ENCODE data around the gene RIMS3.

DNA sequence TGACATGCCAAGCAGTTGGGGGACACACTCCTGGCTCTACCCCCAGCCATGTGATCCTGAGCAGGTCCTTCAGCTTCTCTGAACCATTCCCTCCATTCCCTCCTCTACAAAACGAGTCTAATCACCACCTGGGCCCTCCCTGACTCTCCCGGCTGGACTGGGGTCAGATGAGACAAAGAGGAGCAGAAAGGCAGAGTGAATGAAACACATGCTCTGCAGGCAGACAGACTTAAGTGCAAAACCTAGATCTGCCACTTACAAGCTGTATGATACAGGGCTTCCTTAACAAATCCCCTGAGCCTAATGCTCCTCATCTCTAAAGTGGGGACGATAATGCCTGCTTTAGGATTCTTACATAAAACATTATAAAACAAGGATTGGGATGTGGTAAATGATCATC is 17.3 kb downstream of the RIMS3 start:
- TF ChIP-seq YY1 (IDR thresholded peaks at IDR 0.05; ENCODE audit: insufficient read depth, insufficient read length): no peak
- no peak for TF ChIP-seq ZNF274 (IDR thresholded peaks at IDR 0.05; ENCODE audit: low read depth, low read length)
- no peak for TF ChIP-seq SUZ12 (IDR thresholded peaks at IDR 0.05; ENCODE audit: extremely low read depth, insufficient read depth, insufficient read length)
